Spleen (tissue), 11 donors: ENCODE results near the gene SEPSECS. TPM values are rescaled to one million over a fixed set of nuclear protein-coding genes. Genes with fewer than 3 reads are reported as not detected.

Experiments
- DNase-seq: peaks from one replicate; pipeline ENCODE4 v3.0.0-alpha.2; 2020
- H3K27ac ChIP-seq, 8 donors: fragments of 200-600 bp; sonication (generic) in 7 of 8; 1 replicate in 4 of 8; 2 replicates in 4 of 8; pipeline versions ENCODE4 v1.5.0 to v1.8.0; 2016 to 2021; ENCODE audit warnings: inconsistent platforms in 4 of 8, mild to moderate bottlenecking in 4 of 8, moderate library complexity in 1 of 8
- H3K27me3 ChIP-seq, 7 donors: fragments of 200-600 bp; sonication (generic) in 6 of 7; replicated peaks in 1 of 7; 1 replicate in 4 of 7; 2 replicates in 3 of 7; pipeline versions ENCODE4 v1.5.0 to v1.8.0; 2016 to 2021; ENCODE audit warnings: inconsistent platforms in 3 of 7, mild to moderate bottlenecking in 1 of 7
- H3K36me3 ChIP-seq, 6 donors: fragments of 200-600 bp; sonication (generic) in 5 of 6; 1 replicate in 4 of 6; 2 replicates in 2 of 6; pipeline versions ENCODE4 v1.5.0 to v1.8.0; 2016 to 2021; ENCODE audit warnings: inconsistent platforms in 2 of 6
- H3K4me1 ChIP-seq, 6 donors: fragments of 200-600 bp; sonication (generic) in 5 of 6; 1 replicate in 3 of 6; 2 replicates in 3 of 6; pipeline versions ENCODE4 v1.5.0 to v1.8.0; 2016 to 2021; ENCODE audit warnings: inconsistent platforms in 3 of 6
- H3K4me3 ChIP-seq, 8 donors: fragments of 200-600 bp; sonication (generic) in 7 of 8; 1 replicate in 4 of 8; 2 replicates in 4 of 8; pipeline versions ENCODE4 v1.5.0 to v1.8.0; 2016 to 2021; ENCODE audit warnings: inconsistent platforms in 4 of 8, mild to moderate bottlenecking in 4 of 8, moderate library complexity in 2 of 8
- H3K9me3 ChIP-seq, 8 donors: fragments of 200-600 bp; sonication (generic) in 7 of 8; 1 replicate in 4 of 8; 2 replicates in 4 of 8; pipeline versions ENCODE4 v1.5.0 to v1.8.0; 2016 to 2021; ENCODE audit warnings: inconsistent platforms in 4 of 8
- CTCF ChIP-seq, 11 experiments: fragments of 200-600 bp in 7 of 11; fragments of 450-650 bp in 4 of 11; sonication (generic) in 4 of 11; IDR thresholded peaks in 8 of 11; conservative IDR thresholded peaks in 3 of 11; 1 replicate in 7 of 11; 2 replicates in 4 of 11; pipeline versions ENCODE4 v1.4.0 to v1.8.0; 2016 to 2021; ENCODE audit warnings: antibody characterized with exemption in 11 of 11, inconsistent platforms in 4 of 11, mild to moderate bottlenecking in 1 of 11
- POLR2A ChIP-seq, 3 donors: fragments of 450-650 bp; IDR thresholded peaks; one replicate each; pipeline ENCODE4 v1.5.1; 2017; ENCODE audit warnings: antibody characterized with exemption in 3 of 3, mild to moderate bottlenecking in 1 of 3
- POLR2AphosphoS5 ChIP-seq, 3 donors: sonication (generic); formaldehyde crosslinking; IDR thresholded peaks; one replicate each; pipeline ENCODE4 v1.5.1; 2017; ENCODE audit warnings: antibody characterized with exemption in 3 of 3
- WGBS, 5 donors: extraction: QIAGEN DNeasy Blood & Tissue Kit in 3 of 5; methylation state at CpG; one replicate each; pipeline versions ENCODE4 v1.1.5 to v1.1.7; 2013 to 2018; 5-methylcytosine and 5-hydroxymethylcytosine counted together
- intact Hi-C: fragments of 100-400 bp; cut with DNase I; formaldehyde crosslinking; loops from one replicate; pipeline ENCODE4 v1.15.0; 2023; ENCODE audit warnings: low total_unique reads
- polyA plus RNA-seq, 3 donors: library from polyadenylated mRNA; stranded (reverse); fragments of 200-250 nt; gene quantifications; one replicate each; pipeline ENCODE4 v1.2.1, GENCODE V29; 2013
- total RNA-seq, 7 donors: library from RNA; depleted of rRNA in 3 of 7; stranded (reverse); fragments of >200 nt in 3 of 7; fragmentation: NEBNext Ultra II Directional in 4 of 7; extraction: Animal tissue kit (Norgen Biotek cat#: 25700) in 4 of 7; gene quantifications; one replicate each; pipeline versions ENCODE4 v1.1.0 to v1.2.1, GENCODE V29; 2016 to 2021
- donor health status: healthy with polysubstance abuse.
- donor health status: DM: no; HTN: no; CAD: no; lungs with moderate emphysema.
- donor health status: DM: no; HTN: no; CAD: no.
- donor health status: Bipolar disorder and iron deficiency.
- donor health status: healthy.
- donor health status: DM: no; HTN: no; CAD: no.
- donor health status: DM: yes; HTN: yes; CAD: no.

The SEPSECS gene
- total and polyA plus RNA-seq, 10 donors, result 4.8 to 15.2 (median 11.3) TPM

- Histone ChIP-seq H3K36me3 (peaks cover 0 to 36% (median 4%) of the 10 kb centered on the region in 6 donors), H3K9me3 (no peaks in the 10 kb centered on the region), H3K27me3 (no peaks in the 10 kb centered on the region), H3K4me3 (no peak overlapping the region), H3K27ac (no peak overlapping the region), H3K4me1 (peaks cover 12 to 57% (median 31%) of the 10 kb centered on the region in 6 donors)
- TF ChIP-seq POLR2AphosphoS5 (IDR thresholded peaks at IDR 0.05) (no peak), POLR2A (IDR thresholded peaks at IDR 0.05) (no peak), CTCF (IDR thresholded peaks at IDR 0.05 in 8 of 11, conservative IDR thresholded peaks at IDR 0.05 in 3 of 11) (no peak)
- WGBS, 5 donors, result 47 to 93% (median 76%) methylated on average over 1 of the region's 1 CpG
- no peak for DNase-seq
- intact Hi-C loops, result loop anchor here (5.0 kb wide), 2 partner anchors 69 to 149 kb away; partner anchors contain the start of genes PI4K2B and ZCCHC4
Measured at GRCh38 chr4:25163196-25163595, 2.9 kb upstream of the SEPSECS start.

DNA sequence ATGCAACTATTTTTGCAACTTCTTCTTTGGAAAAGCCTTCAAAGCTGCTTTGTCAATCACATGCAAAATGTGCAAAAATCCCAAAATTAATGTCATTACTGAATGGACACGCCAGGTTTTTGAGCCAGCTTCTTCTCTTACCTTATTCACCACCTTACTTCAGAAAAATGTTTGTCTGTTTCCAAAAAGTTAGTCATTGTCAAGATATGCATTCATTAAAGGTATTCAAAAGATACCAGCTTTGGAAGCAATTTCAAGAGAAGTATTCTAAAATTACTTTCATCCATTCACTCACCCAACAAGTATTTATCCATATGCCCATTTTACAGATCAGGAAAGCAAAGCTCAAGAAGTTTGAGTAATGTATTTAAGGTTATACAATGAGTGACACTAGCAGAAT is 2.3 kb upstream of the SEPSECS start:
- TF ChIP-seq POLR2A (IDR thresholded peaks at IDR 0.05) (no peak), CTCF (IDR thresholded peaks at IDR 0.05 in 8 of 11, conservative IDR thresholded peaks at IDR 0.05 in 3 of 11) (no peak), POLR2AphosphoS5 (IDR thresholded peaks at IDR 0.05) (no peak)

DNA sequence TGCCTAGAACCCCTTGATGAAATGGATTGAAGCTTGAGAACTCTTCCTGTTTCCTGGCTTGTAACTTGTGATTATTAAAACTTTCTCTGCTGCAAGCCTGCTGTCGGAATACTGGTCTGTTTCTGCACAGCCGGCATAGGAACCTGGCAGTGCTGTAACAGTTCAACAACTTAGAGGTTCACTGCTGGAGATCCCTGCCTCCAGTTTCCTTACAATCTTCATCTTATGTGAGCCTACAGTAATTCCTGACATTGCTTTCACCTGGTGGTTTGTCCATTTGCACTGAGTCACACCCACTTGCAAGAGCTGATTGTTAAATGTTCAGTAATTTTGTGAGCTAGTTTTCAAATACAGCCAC is 1.3 kb upstream of the SEPSECS start:
- Histone ChIP-seq H3K27me3 (no peaks in the 10 kb centered on the region), H3K27ac (peak overlapping the region; percentile 93 to 98 (median 97))
- no peak for DNase-seq

More for the DNA sequence above, 2.3 kb upstream of the SEPSECS start:
- no peak overlapping the region for H3K4me3 ChIP-seq
- no peaks in the 10 kb centered on the region for H3K9me3 ChIP-seq
- peaks cover 12 to 62% (median 31%) of the 10 kb centered on the region in 6 donors for H3K4me1 ChIP-seq
- DNase-seq, result no peak
- peaks cover 0 to 36% (median 4%) of the 10 kb centered on the region in 6 donors for H3K36me3 ChIP-seq
- WGBS, 5 donors, result 55 to 98% (median 88%) methylated on average over 1 of the region's 1 CpG
- H3K27me3 ChIP-seq, result no peaks in the 10 kb centered on the region
- intact Hi-C loops, result loop anchor here (5.0 kb wide), 2 partner anchors 70 to 150 kb away; partner anchors contain the start of genes PI4K2B and ZCCHC4
- H3K27ac ChIP-seq, result no peak overlapping the region

More for the DNA sequence above, 1.3 kb upstream of the SEPSECS start:
- no peaks in the 10 kb centered on the region for H3K9me3 ChIP-seq
- peaks cover 0 to 36% (median 5%) of the 10 kb centered on the region in 6 donors for H3K36me3 ChIP-seq
- H3K4me1 ChIP-seq, result peaks cover 12 to 62% (median 31%) of the 10 kb centered on the region in 6 donors
- 28 to 49% (median 35%) methylated on average over 2 of the region's 2 CpGs for WGBS, 5 donors
- intact Hi-C loops, result loop anchor here (5.0 kb wide), 2 partner anchors 71 to 151 kb away; partner anchors contain the start of genes PI4K2B and ZCCHC4
- no peak for TF ChIP-seq POLR2AphosphoS5 (IDR thresholded peaks at IDR 0.05)
- TF ChIP-seq CTCF (IDR thresholded peaks at IDR 0.05 in 8 of 11, conservative IDR thresholded peaks at IDR 0.05 in 3 of 11), result no peak
- no peak for TF ChIP-seq POLR2A (IDR thresholded peaks at IDR 0.05)
- peak overlapping the region in 7 of 8 donors; percentile 68 to 94 (median 81) for H3K4me3 ChIP-seq
